GM18867 (cell line): ENCODE data around the gene KIF5B.

Experiments used
- ATAC-seq: cut with Tn5 transposase; IDR thresholded peaks from one replicate; pipeline ENCODE4 v1.9.1; 2021; ENCODE audit warnings: mild to moderate bottlenecking, moderate library complexity; ENCODE audit not compliant: unreplicated experiment

KIF5B gene

GRCh38 chr10:31962826-31963588 is 93.2 kb downstream of the KIF5B start:
- no peak for ATAC-seq

DNA sequence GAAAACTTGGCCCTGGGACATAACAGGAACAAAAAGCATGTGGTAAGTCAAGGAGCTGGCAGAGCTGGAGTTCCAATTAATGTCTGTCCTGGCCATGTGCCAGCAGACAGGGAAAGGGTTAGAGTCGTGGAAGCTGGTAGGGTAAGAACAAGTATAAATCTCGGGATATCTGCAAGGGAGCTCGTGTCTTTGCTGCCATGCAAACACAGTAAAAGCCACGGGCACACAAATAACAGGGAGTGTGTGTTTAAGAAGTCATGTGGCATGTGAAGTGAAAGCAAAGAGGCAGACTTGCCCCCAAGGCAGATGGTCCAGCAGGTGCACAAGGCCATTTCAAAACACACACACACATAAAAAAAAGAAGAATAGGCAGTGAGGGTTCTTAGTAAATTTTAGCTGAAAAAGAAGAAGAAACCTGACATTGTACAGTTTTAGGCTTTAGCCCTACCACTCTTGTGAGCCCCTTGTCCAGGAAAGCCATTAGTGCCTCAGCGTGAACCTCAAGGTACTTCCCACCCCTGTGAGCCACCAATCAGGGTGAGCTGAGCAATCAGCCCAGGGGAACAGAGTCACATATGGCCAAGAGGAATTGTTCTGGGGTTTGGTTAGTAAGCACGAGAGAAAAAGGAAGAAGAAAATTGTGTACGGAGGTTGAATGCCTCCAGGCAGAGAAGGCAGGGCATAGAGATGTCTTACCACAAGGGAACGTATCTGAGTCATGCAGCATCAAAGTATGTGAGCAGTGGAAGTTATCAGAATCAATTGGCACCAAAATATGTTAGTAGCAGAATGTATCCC is 94.7 kb downstream of the KIF5B start:
- ATAC-seq = no peak

DNA sequence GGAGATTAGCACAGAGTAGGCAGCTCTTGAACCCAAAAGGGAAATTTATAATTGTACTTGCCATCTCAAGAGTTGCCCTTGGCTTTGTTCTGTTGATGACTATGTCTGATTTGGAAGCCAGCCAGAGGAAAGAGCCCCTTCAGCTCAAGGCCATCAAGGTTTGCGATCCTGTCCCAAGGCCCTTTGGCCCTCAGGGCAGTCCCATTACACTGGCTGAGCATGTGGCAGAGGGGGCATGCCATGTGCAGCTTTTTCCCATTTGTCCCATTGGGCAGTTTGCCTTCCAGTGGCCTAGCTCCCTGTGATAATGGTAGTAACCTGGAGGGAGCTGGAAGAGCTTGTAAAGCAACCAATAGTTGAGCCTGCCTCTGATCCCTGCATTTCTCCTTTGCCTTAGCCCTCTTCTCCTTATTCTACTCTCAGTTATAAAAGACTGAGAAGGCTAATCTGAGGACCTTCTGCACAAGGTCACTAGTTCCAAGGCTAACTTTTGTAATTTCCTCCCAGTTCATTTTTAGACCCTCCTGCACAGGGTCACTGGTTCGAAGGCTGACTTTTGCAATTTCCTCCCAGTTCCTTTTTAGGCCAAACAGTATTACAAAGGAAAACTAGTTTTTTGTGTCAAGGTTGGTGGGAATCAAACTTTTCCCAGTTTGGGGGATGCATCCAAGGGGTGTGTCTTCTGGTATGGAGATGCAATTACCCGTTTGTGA is 96.6 kb downstream of the KIF5B start:
- no peak for ATAC-seq
